HG02884 (cell line): ENCODE data around the gene ADCY5.

Source experiments
- ATAC-seq: cut with Tn5 transposase; IDR thresholded peaks from one replicate; pipeline ENCODE4 v1.9.1; 2021; ENCODE audit warnings: mild to moderate bottlenecking, moderate library complexity; ENCODE audit not compliant: unreplicated experiment

Gene ADCY5

GRCh38 chr3:123431007-123431657, 17.8 kb downstream of the ADCY5 start:
- ATAC-seq, result no peak

- no peak for ATAC-seq
These were observed 18.6 kb downstream of the ADCY5 start for GRCh38 chr3:123430266-123430665.

- ATAC-seq, result no peak
These were observed 19.3 kb downstream of the ADCY5 start for GRCh38 chr3:123429362-123430125.

GRCh38 chr3:123424999-123425712, 23.7 kb downstream of the ADCY5 start:
- ATAC-seq, result no peak

- no peak for ATAC-seq
These were observed 24.4 kb downstream of the ADCY5 start for GRCh38 chr3:123424321-123424998.

GRCh38 chr3:123423806-123424205, 25.1 kb downstream of the ADCY5 start:
- ATAC-seq, result no peak

GRCh38 chr3:123423031-123423430, 25.9 kb downstream of the ADCY5 start:
- no peak for ATAC-seq

GRCh38 chr3:123422457-123422856, 26.4 kb downstream of the ADCY5 start:
- ATAC-seq, result no peak

- no peak for ATAC-seq
These were observed 27.3 kb downstream of the ADCY5 start for GRCh38 chr3:123421353-123422174.

- ATAC-seq, result no peak
These were observed 28.4 kb downstream of the ADCY5 start for GRCh38 chr3:123420416-123420968.

- no peak for ATAC-seq
These were observed 29.0 kb downstream of the ADCY5 start for GRCh38 chr3:123419850-123420297.

- no peak for ATAC-seq
These were observed 29.6 kb downstream of the ADCY5 start for GRCh38 chr3:123419181-123419849.

- ATAC-seq, result no peak
These were observed 32.2 kb downstream of the ADCY5 start for GRCh38 chr3:123416647-123417046.

GRCh38 chr3:123416173-123416572, 32.7 kb downstream of the ADCY5 start:
- ATAC-seq, result no peak

- no peak for ATAC-seq
These were observed 33.7 kb downstream of the ADCY5 start for GRCh38 chr3:123414973-123415775.

GRCh38 chr3:123412811-123413604, 35.9 kb downstream of the ADCY5 start:
- no peak for ATAC-seq

- no peak for ATAC-seq
These were observed 36.8 kb downstream of the ADCY5 start for GRCh38 chr3:123412076-123412475.
